ENCODE data around the gene FAM3C.

The FAM3C gene

GRCh38 chr7:121371367-121371766, 24.7 kb downstream of the FAM3C start:
- H3K4me1 ChIP-seq (ENCODE audit: control insufficient read depth in 2 of 2, insufficient read depth in 1 of 2, low read depth in 1 of 2, low read length in 2 of 2) = no peaks in the 10 kb centered on the region
- no peak overlapping the region for H2BK120ac ChIP-seq (ENCODE audit: low read depth, low read length)
- no peak overlapping the region for H3K14ac ChIP-seq (ENCODE audit: low read length)
- no peak overlapping the region for H3K18ac ChIP-seq (ENCODE audit: low read length)
- H3K9ac ChIP-seq (ENCODE audit: low read depth, low read length, poor library complexity) = no peak overlapping the region
- H2AFZ ChIP-seq (ENCODE audit: low read length) = no peak overlapping the region
- H3K27ac ChIP-seq (replicated peaks; ENCODE audit: low read length) = no peak overlapping the region
- H3K9me3 ChIP-seq (replicated peaks in 1 of 2; ENCODE audit: control insufficient read depth in 2 of 2, insufficient read depth in 1 of 2, low read depth in 1 of 2, low read length in 2 of 2) = no peaks in the 10 kb centered on the region
- H2BK12ac ChIP-seq (ENCODE audit: low read length) = no peak overlapping the region
- H4K91ac ChIP-seq (ENCODE audit: low read depth, low read length, poor library complexity) = no peak overlapping the region
- H3K79me1 ChIP-seq (ENCODE audit: low read depth, low read length) = no peaks in the 10 kb centered on the region
- no peak overlapping the region for H3K4ac ChIP-seq (ENCODE audit: low read length)
- H4K8ac ChIP-seq (ENCODE audit: low read depth, low read length) = no peak overlapping the region
- no peaks in the 10 kb centered on the region for H3K27me3 ChIP-seq (ENCODE audit: control insufficient read depth in 3 of 3, insufficient read depth in 3 of 3, low read depth in 1 of 3, low read length in 3 of 3)
- no peak overlapping the region for H3K4me2 ChIP-seq (ENCODE audit: insufficient read depth, low read length, poor library complexity, severe bottlenecking)
- H2AK5ac ChIP-seq (ENCODE audit: low read depth, low read length) = no peak overlapping the region
- no peak overlapping the region for H3K4me3 ChIP-seq (ENCODE audit: low read length in 2 of 2)
- no CpG with 5 or more reads among the region's 1 CpG for WGBS, 2 donors (ENCODE audit: extremely low coverage in 2 of 2, insufficient read length in 2 of 2, insufficient replicate concordance in 1 of 2)
- H3K36me3 ChIP-seq (replicated peaks in 1 of 2; ENCODE audit: control insufficient read depth in 2 of 2, insufficient read depth in 2 of 2, low read length in 2 of 2) = peaks cover 8 to 82% of the 10 kb centered on the region in 2 donors
- no peak overlapping the region for H2BK5ac ChIP-seq (ENCODE audit: low read length)
- no peak for DNase-seq (ENCODE audit: low spot score)
- no peak overlapping the region for H2BK15ac ChIP-seq (ENCODE audit: low read length)
- H3K23ac ChIP-seq (ENCODE audit: low read depth, low read length, poor library complexity) = no peak overlapping the region

GRCh38 chr7:121369462-121369861, 26.6 kb downstream of the FAM3C start:
- Histone ChIP-seq H3K27ac (replicated peaks; ENCODE audit: low read length) (no peak overlapping the region), H3K9me3 (replicated peaks in 1 of 2; ENCODE audit: control insufficient read depth in 2 of 2, insufficient read depth in 1 of 2, low read depth in 1 of 2, low read length in 2 of 2) (no peaks in the 10 kb centered on the region), H3K4me1 (ENCODE audit: control insufficient read depth in 2 of 2, insufficient read depth in 1 of 2, low read depth in 1 of 2, low read length in 2 of 2) (no peaks in the 10 kb centered on the region)

GRCh38 chr7:121366852-121367431, 29.2 kb downstream of the FAM3C start:
- Histone ChIP-seq H3K36me3 (replicated peaks in 1 of 2; ENCODE audit: control insufficient read depth in 2 of 2, insufficient read depth in 2 of 2, low read length in 2 of 2) (peaks cover 6 to 75% of the 10 kb centered on the region in 2 donors), H3K4me3 (ENCODE audit: low read length in 2 of 2) (no peak overlapping the region), H3K4ac (ENCODE audit: low read length) (no peak overlapping the region), H2BK120ac (ENCODE audit: low read depth, low read length) (no peak overlapping the region), H3K4me2 (ENCODE audit: insufficient read depth, low read length, poor library complexity, severe bottlenecking) (no peak overlapping the region), H3K27me3 (ENCODE audit: control insufficient read depth in 3 of 3, insufficient read depth in 3 of 3, low read depth in 1 of 3, low read length in 3 of 3) (no peaks in the 10 kb centered on the region), H3K9ac (ENCODE audit: low read depth, low read length, poor library complexity) (no peak overlapping the region), H2BK5ac (ENCODE audit: low read length) (no peak overlapping the region), H4K8ac (ENCODE audit: low read depth, low read length) (no peak overlapping the region), H3K4me1 (ENCODE audit: control insufficient read depth in 2 of 2, insufficient read depth in 1 of 2, low read depth in 1 of 2, low read length in 2 of 2) (no peaks in the 10 kb centered on the region), H3K23ac (ENCODE audit: low read depth, low read length, poor library complexity) (no peak overlapping the region), H2BK15ac (ENCODE audit: low read length) (no peak overlapping the region), H3K27ac (replicated peaks; ENCODE audit: low read length) (no peak overlapping the region), H3K18ac (ENCODE audit: low read length) (no peak overlapping the region), H2AK5ac (ENCODE audit: low read depth, low read length) (no peak overlapping the region), H4K91ac (ENCODE audit: low read depth, low read length, poor library complexity) (no peak overlapping the region), H2AFZ (ENCODE audit: low read length) (no peak overlapping the region), H2BK12ac (ENCODE audit: low read length) (no peak overlapping the region), H3K14ac (ENCODE audit: low read length) (no peak overlapping the region), H3K9me3 (replicated peaks in 1 of 2; ENCODE audit: control insufficient read depth in 2 of 2, insufficient read depth in 1 of 2, low read depth in 1 of 2, low read length in 2 of 2) (no peaks in the 10 kb centered on the region), H3K79me1 (ENCODE audit: low read depth, low read length) (no peaks in the 10 kb centered on the region)
- peak; percentile 6 for DNase-seq (ENCODE audit: low spot score)
- no CpG with 5 or more reads among the region's 2 CpGs for WGBS, 2 donors (ENCODE audit: extremely low coverage in 2 of 2, insufficient read length in 2 of 2, insufficient replicate concordance in 1 of 2)

More at GRCh38 chr7:121369462-121369861, 26.6 kb downstream of the FAM3C start:
- H2BK12ac ChIP-seq (ENCODE audit: low read length) = no peak overlapping the region
- no peak overlapping the region for H3K4me2 ChIP-seq (ENCODE audit: insufficient read depth, low read length, poor library complexity, severe bottlenecking)
- H3K18ac ChIP-seq (ENCODE audit: low read length) = no peak overlapping the region
- H2BK15ac ChIP-seq (ENCODE audit: low read length) = no peak overlapping the region
- H2BK120ac ChIP-seq (ENCODE audit: low read depth, low read length) = no peak overlapping the region
- no peak overlapping the region for H3K14ac ChIP-seq (ENCODE audit: low read length)
- H3K4me3 ChIP-seq (ENCODE audit: low read length in 2 of 2) = no peak overlapping the region
- H3K79me1 ChIP-seq (ENCODE audit: low read depth, low read length) = no peaks in the 10 kb centered on the region
- DNase-seq (ENCODE audit: low spot score) = no peak
- H3K23ac ChIP-seq (ENCODE audit: low read depth, low read length, poor library complexity) = no peak overlapping the region
- no peak overlapping the region for H2AFZ ChIP-seq (ENCODE audit: low read length)
- peaks cover 4 to 74% of the 10 kb centered on the region in 2 donors for H3K36me3 ChIP-seq (replicated peaks in 1 of 2; ENCODE audit: control insufficient read depth in 2 of 2, insufficient read depth in 2 of 2, low read length in 2 of 2)
- no peak overlapping the region for H3K4ac ChIP-seq (ENCODE audit: low read length)
- H3K27me3 ChIP-seq (ENCODE audit: control insufficient read depth in 3 of 3, insufficient read depth in 3 of 3, low read depth in 1 of 3, low read length in 3 of 3) = no peaks in the 10 kb centered on the region
- no peak overlapping the region for H3K9ac ChIP-seq (ENCODE audit: low read depth, low read length, poor library complexity)
- no peak overlapping the region for H4K8ac ChIP-seq (ENCODE audit: low read depth, low read length)
- WGBS, 2 donors (ENCODE audit: extremely low coverage in 2 of 2, insufficient read length in 2 of 2, insufficient replicate concordance in 1 of 2) = no CpG with 5 or more reads among the region's 2 CpGs
- no peak overlapping the region for H4K91ac ChIP-seq (ENCODE audit: low read depth, low read length, poor library complexity)
- H2BK5ac ChIP-seq (ENCODE audit: low read length) = no peak overlapping the region
- H2AK5ac ChIP-seq (ENCODE audit: low read depth, low read length) = no peak overlapping the region

GRCh38 chr7:121360564-121360963, 35.5 kb downstream of the FAM3C start:
- H3K18ac ChIP-seq (ENCODE audit: low read length) = no peak overlapping the region
- no peaks in the 10 kb centered on the region for H3K79me1 ChIP-seq (ENCODE audit: low read depth, low read length)
- no peak overlapping the region for H2AK5ac ChIP-seq (ENCODE audit: low read depth, low read length)
- H2BK120ac ChIP-seq (ENCODE audit: low read depth, low read length) = no peak overlapping the region
- no peak overlapping the region for H4K91ac ChIP-seq (ENCODE audit: low read depth, low read length, poor library complexity)
- no peak overlapping the region for H3K23ac ChIP-seq (ENCODE audit: low read depth, low read length, poor library complexity)
- H3K9me3 ChIP-seq (replicated peaks in 1 of 2; ENCODE audit: control insufficient read depth in 2 of 2, insufficient read depth in 1 of 2, low read depth in 1 of 2, low read length in 2 of 2) = no peaks in the 10 kb centered on the region
- H3K4ac ChIP-seq (ENCODE audit: low read length) = no peak overlapping the region
- H3K36me3 ChIP-seq (replicated peaks in 1 of 2; ENCODE audit: control insufficient read depth in 2 of 2, insufficient read depth in 2 of 2, low read length in 2 of 2) = peaks cover 2 to 93% of the 10 kb centered on the region in 2 donors
- H2BK5ac ChIP-seq (ENCODE audit: low read length) = no peak overlapping the region
- no peak overlapping the region for H4K8ac ChIP-seq (ENCODE audit: low read depth, low read length)
- H3K4me3 ChIP-seq (ENCODE audit: low read length in 2 of 2) = no peak overlapping the region
- H3K4me1 ChIP-seq (ENCODE audit: control insufficient read depth in 2 of 2, insufficient read depth in 1 of 2, low read depth in 1 of 2, low read length in 2 of 2) = no peaks in the 10 kb centered on the region
- no peak overlapping the region for H2AFZ ChIP-seq (ENCODE audit: low read length)
- H2BK15ac ChIP-seq (ENCODE audit: low read length) = no peak overlapping the region
- no peak for DNase-seq (ENCODE audit: low spot score)
- H3K4me2 ChIP-seq (ENCODE audit: insufficient read depth, low read length, poor library complexity, severe bottlenecking) = no peak overlapping the region
- WGBS, 2 donors (ENCODE audit: extremely low coverage in 2 of 2, insufficient read length in 2 of 2, insufficient replicate concordance in 1 of 2) = no CpG with 5 or more reads among the region's 5 CpGs
- no peak overlapping the region for H3K9ac ChIP-seq (ENCODE audit: low read depth, low read length, poor library complexity)
- H2BK12ac ChIP-seq (ENCODE audit: low read length) = no peak overlapping the region
- no peak overlapping the region for H3K14ac ChIP-seq (ENCODE audit: low read length)
- H3K27ac ChIP-seq (replicated peaks; ENCODE audit: low read length) = no peak overlapping the region
- no peaks in the 10 kb centered on the region for H3K27me3 ChIP-seq (ENCODE audit: control insufficient read depth in 3 of 3, insufficient read depth in 3 of 3, low read depth in 1 of 3, low read length in 3 of 3)
